Esophagus squamous epithelium (tissue), 4 donors: ENCODE data around the gene CD180.

ENCODE experiments used
- CTCF ChIP-seq, 6 experiments: fragments of 450-650 bp in 4 of 6; fragments of 200-600 bp in 2 of 6; sonication (generic) in 2 of 6; IDR thresholded peaks; one replicate each; pipeline ENCODE4 v1.5.1; 2016 to 2019; ENCODE audit warnings: antibody characterized with exemption in 6 of 6, mild to moderate bottlenecking in 4 of 6, moderate library complexity in 4 of 6
- POLR2A ChIP-seq, 4 donors: fragments of 450-650 bp; IDR thresholded peaks; one replicate each; pipeline ENCODE4 v1.6.1; 2017; ENCODE audit warnings: antibody characterized with exemption in 4 of 4, mild to moderate bottlenecking in 4 of 4, moderate library complexity in 3 of 4

- TF ChIP-seq CTCF (IDR thresholded peaks at IDR 0.05) (no peak), POLR2A (IDR thresholded peaks at IDR 0.05) (no peak)
Measured at GRCh38 chr5:67245259-67245846, 48.8 kb upstream of the CD180 start.
